Measurements from ENCODE around the gene HOXC12.

Gene HOXC12

DNA sequence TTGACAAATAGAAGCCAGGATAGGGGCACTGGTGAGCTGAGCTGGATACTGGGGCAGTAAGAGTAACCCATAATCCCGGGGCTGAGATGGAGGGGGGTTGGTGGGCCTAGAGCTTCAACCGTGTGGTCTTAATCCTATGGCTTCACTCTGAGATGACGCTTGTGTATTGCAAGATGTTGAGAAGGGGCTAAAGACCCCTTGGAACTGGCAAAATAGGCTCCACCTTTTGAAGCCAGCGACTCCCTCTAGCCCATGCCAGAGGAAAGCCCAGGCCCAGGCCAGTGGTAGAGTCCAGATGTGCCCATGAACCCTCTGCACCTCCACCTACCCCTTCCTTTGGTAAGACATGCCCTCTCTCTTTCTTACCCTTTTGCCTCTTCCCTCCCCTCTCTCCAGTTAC is 4.6 kb downstream of the HOXC12 start:
- H3K4me3 ChIP-seq (ENCODE audit: low read depth, low read length) = no peak overlapping the region
- no peak for DNase-seq (ENCODE audit: low read depth, low spot score)
- in situ Hi-C loops (cut with HindIII; ENCODE audit: low sequenced_read_pairs) = no loop called here
- TF ChIP-seq CTCF (IDR thresholded peaks at IDR 0.05; ENCODE audit: low read depth, low read length) = no peak

- no peak for DNase-seq (ENCODE audit: low read depth, low spot score)
- in situ Hi-C loops (cut with HindIII; ENCODE audit: low sequenced_read_pairs) = no loop called here
- no peak for TF ChIP-seq CTCF (IDR thresholded peaks at IDR 0.05; ENCODE audit: low read depth, low read length)
- no peak overlapping the region for H3K4me3 ChIP-seq (ENCODE audit: low read depth, low read length)
These were observed 5.7 kb downstream of the HOXC12 start for GRCh38 chr12:53960187-53961024.

- H3K4me3 ChIP-seq (ENCODE audit: low read depth, low read length) = no peak overlapping the region
- in situ Hi-C loops (cut with HindIII; ENCODE audit: low sequenced_read_pairs) = no loop called here
- DNase-seq (ENCODE audit: low read depth, low spot score) = no peak
- TF ChIP-seq CTCF (IDR thresholded peaks at IDR 0.05; ENCODE audit: low read depth, low read length) = peak; percentile 10
These were observed 6.5 kb downstream of the HOXC12 start for GRCh38 chr12:53961025-53961761.

DNA sequence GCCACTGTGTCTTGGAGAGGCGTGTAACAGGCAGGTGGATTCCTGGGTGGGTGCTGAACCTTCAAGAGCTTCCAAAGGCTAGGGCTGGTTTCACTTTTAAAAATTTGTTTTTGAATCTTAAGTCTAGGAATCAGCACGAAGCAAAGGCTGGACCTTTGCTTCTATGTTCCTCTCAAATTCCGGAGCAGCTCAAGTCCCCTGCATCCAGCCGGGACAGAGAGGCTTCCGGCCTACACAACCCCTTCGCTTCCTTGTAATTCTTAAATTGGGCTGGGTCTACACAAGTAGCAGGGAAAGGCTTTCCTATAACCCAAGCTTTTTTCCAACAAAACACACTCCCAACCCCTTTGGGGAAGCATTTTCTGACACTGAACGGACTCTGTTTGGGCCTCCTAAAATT is 8.3 kb downstream of the HOXC12 start:
- no peak for DNase-seq (ENCODE audit: low read depth, low spot score)
- no peak for TF ChIP-seq CTCF (IDR thresholded peaks at IDR 0.05; ENCODE audit: low read depth, low read length)
- in situ Hi-C loops (cut with HindIII; ENCODE audit: low sequenced_read_pairs) = no loop called here
- no peak overlapping the region for H3K4me3 ChIP-seq (ENCODE audit: low read depth, low read length)

- no peak for TF ChIP-seq CTCF (IDR thresholded peaks at IDR 0.05; ENCODE audit: low read depth, low read length)
- no peak overlapping the region for H3K4me3 ChIP-seq (ENCODE audit: low read depth, low read length)
- DNase-seq (ENCODE audit: low read depth, low spot score) = no peak
- in situ Hi-C loops (cut with HindIII; ENCODE audit: low sequenced_read_pairs) = no loop called here
These were observed 9.0 kb downstream of the HOXC12 start for GRCh38 chr12:53963434-53964314.

DNA sequence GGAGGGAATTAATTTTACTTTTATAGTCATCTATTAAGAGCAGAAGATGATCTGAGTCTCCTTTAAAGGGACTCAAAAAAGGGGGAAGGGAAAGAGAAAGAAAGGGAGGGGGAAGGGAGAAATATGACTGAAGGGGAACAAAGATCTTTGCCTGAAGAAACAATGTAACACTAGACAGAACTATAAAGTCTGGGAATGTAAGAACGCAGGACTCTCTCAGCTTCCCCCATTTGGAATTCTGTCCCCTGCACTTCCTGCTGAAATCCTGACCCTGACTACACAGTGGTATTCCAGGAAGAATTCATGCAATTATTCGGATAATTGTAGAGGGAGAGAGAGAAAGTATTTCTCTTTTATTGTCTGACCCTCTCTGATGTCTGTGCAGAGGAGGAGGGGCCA is 9.6 kb downstream of the HOXC12 start:
- no peak overlapping the region for H3K4me3 ChIP-seq (ENCODE audit: low read depth, low read length)
- no peak for TF ChIP-seq CTCF (IDR thresholded peaks at IDR 0.05; ENCODE audit: low read depth, low read length)
- in situ Hi-C loops (cut with HindIII; ENCODE audit: low sequenced_read_pairs) = no loop called here
- no peak for DNase-seq (ENCODE audit: low read depth, low spot score)
